ENCODE data around the gene CASTOR1.
"Not testable (repeated sequence)": the region's sequence is repeated elsewhere in the genome, so short reads cannot be mapped to it uniquely, and the experiment has no call there.

Gene CASTOR1

GRCh38 chr22:30289141-30289979 is at the start of gene CASTOR1:
CASTOR1 (minus strand) TSS chr22:30289505; CDS start chr22:30289497, 8 bp downstream.
- DNase-seq = peak; percentile 71

GRCh38 chr22:30338802-30339201 is 49.5 kb upstream of the CASTOR1 start:
- DNase-seq = no peak

GRCh38 chr22:30338341-30338740 is 49.0 kb upstream of the CASTOR1 start:
- not testable (repeated sequence) for DNase-seq

GRCh38 chr22:30337461-30337778 is 48.1 kb upstream of the CASTOR1 start:
- DNase-seq = no peak

- no peak for DNase-seq
Observed at GRCh38 chr22:30336752-30337460, 47.6 kb upstream of the CASTOR1 start.

- no peak for DNase-seq
Observed at GRCh38 chr22:30335236-30335635, 45.9 kb upstream of the CASTOR1 start.

- DNase-seq = no peak
Observed at GRCh38 chr22:30334646-30335045, 45.3 kb upstream of the CASTOR1 start.

- no peak for DNase-seq
Observed at GRCh38 chr22:30333707-30334087, 44.4 kb upstream of the CASTOR1 start.

- no peak for DNase-seq
Observed at GRCh38 chr22:30332994-30333706, 43.8 kb upstream of the CASTOR1 start.

GRCh38 chr22:30332551-30332950 is 43.2 kb upstream of the CASTOR1 start:
- no peak for DNase-seq

- DNase-seq = no peak
Observed at GRCh38 chr22:30328466-30329049, 39.3 kb upstream of the CASTOR1 start.

- DNase-seq = no peak
Observed at GRCh38 chr22:30327864-30328345, 38.6 kb upstream of the CASTOR1 start.

GRCh38 chr22:30326706-30327362 is 37.5 kb upstream of the CASTOR1 start, which contains the start of gene TBC1D10A:
TBC1D10A (minus strand) TSS chr22:30326941; CDS start chr22:30326881, 60 bp downstream.
- peak; percentile 81 for DNase-seq

- no peak for DNase-seq
Observed at GRCh38 chr22:30326255-30326705, 37.0 kb upstream of the CASTOR1 start.

GRCh38 chr22:30325724-30326254 is 36.5 kb upstream of the CASTOR1 start:
- no peak for DNase-seq

- no peak for DNase-seq
Observed at GRCh38 chr22:30325065-30325720, 35.9 kb upstream of the CASTOR1 start.

GRCh38 chr22:30324014-30324730 is 34.9 kb upstream of the CASTOR1 start:
- DNase-seq = no peak

- DNase-seq = no peak
Observed at GRCh38 chr22:30323246-30323645, 33.9 kb upstream of the CASTOR1 start.

GRCh38 chr22:30321461-30321860 is 32.2 kb upstream of the CASTOR1 start:
- DNase-seq = no peak

GRCh38 chr22:30320021-30320556 is 30.8 kb upstream of the CASTOR1 start:
- no peak for DNase-seq
